ENCODE results near the gene CADM1.

CADM1 gene

GRCh38 chr11:115183830-115184229 lies 320.4 kb downstream of the CADM1 start:
- Histone ChIP-seq H3K27ac (no peak overlapping the region), H2AFZ (ENCODE audit: low read depth) (no peak overlapping the region), H3K4me1 (ENCODE audit: low read depth, poor library complexity, severe bottlenecking) (no peaks in the 10 kb centered on the region), H3K9ac (no peak overlapping the region), H3K27me3 (ENCODE audit: insufficient read depth, low read depth) (no peaks in the 10 kb centered on the region), H3K4me3 (IDR thresholded peaks at IDR 0.05; ENCODE audit: insufficient read depth, low read depth, low read length) (no peak overlapping the region), H3K79me2 (ENCODE audit: insufficient read depth, low read depth) (no peaks in the 10 kb centered on the region), H4K20me1 (ENCODE audit: insufficient read depth) (no peaks in the 10 kb centered on the region), H3K36me3 (ENCODE audit: insufficient read depth) (no peaks in the 10 kb centered on the region), H3K4me2 (no peak overlapping the region)
- TF ChIP-seq CTCF (conservative IDR thresholded peaks at IDR 0.05; ENCODE audit: low read depth, low read length) = no peak

- Histone ChIP-seq H4K20me1 (ENCODE audit: insufficient read depth) (no peaks in the 10 kb centered on the region), H2AFZ (ENCODE audit: low read depth) (no peak overlapping the region), H3K4me2 (no peak overlapping the region), H3K9ac (no peak overlapping the region), H3K27me3 (ENCODE audit: insufficient read depth, low read depth) (no peaks in the 10 kb centered on the region), H3K36me3 (ENCODE audit: insufficient read depth) (no peaks in the 10 kb centered on the region), H3K4me3 (IDR thresholded peaks at IDR 0.05; ENCODE audit: insufficient read depth, low read depth, low read length) (no peak overlapping the region), H3K27ac (no peak overlapping the region), H3K4me1 (ENCODE audit: low read depth, poor library complexity, severe bottlenecking) (no peaks in the 10 kb centered on the region), H3K79me2 (ENCODE audit: insufficient read depth, low read depth) (no peaks in the 10 kb centered on the region)
- no peak for TF ChIP-seq CTCF (conservative IDR thresholded peaks at IDR 0.05; ENCODE audit: low read depth, low read length)
These were observed 321.1 kb downstream of the CADM1 start for GRCh38 chr11:115183136-115183535.

GRCh38 chr11:115182282-115182955 lies 321.8 kb downstream of the CADM1 start:
- H3K9ac ChIP-seq = no peak overlapping the region
- H3K79me2 ChIP-seq (ENCODE audit: insufficient read depth, low read depth) = no peaks in the 10 kb centered on the region
- H4K20me1 ChIP-seq (ENCODE audit: insufficient read depth) = no peaks in the 10 kb centered on the region
- H3K36me3 ChIP-seq (ENCODE audit: insufficient read depth) = no peaks in the 10 kb centered on the region
- H3K4me1 ChIP-seq (ENCODE audit: low read depth, poor library complexity, severe bottlenecking) = no peaks in the 10 kb centered on the region
- H3K27me3 ChIP-seq (ENCODE audit: insufficient read depth, low read depth) = no peaks in the 10 kb centered on the region
- no peak overlapping the region for H3K4me2 ChIP-seq
- H2AFZ ChIP-seq (ENCODE audit: low read depth) = no peak overlapping the region
- TF ChIP-seq CTCF (conservative IDR thresholded peaks at IDR 0.05; ENCODE audit: low read depth, low read length) = no peak
- no peak overlapping the region for H3K27ac ChIP-seq
- H3K4me3 ChIP-seq (IDR thresholded peaks at IDR 0.05; ENCODE audit: insufficient read depth, low read depth, low read length) = no peak overlapping the region

- TF ChIP-seq CTCF (conservative IDR thresholded peaks at IDR 0.05; ENCODE audit: low read depth, low read length) = no peak
- Histone ChIP-seq H3K4me1 (ENCODE audit: low read depth, poor library complexity, severe bottlenecking) (no peaks in the 10 kb centered on the region), H3K9ac (no peak overlapping the region), H2AFZ (ENCODE audit: low read depth) (no peak overlapping the region), H3K4me2 (no peak overlapping the region), H3K36me3 (ENCODE audit: insufficient read depth) (no peaks in the 10 kb centered on the region), H4K20me1 (ENCODE audit: insufficient read depth) (no peaks in the 10 kb centered on the region), H3K27ac (no peak overlapping the region), H3K79me2 (ENCODE audit: insufficient read depth, low read depth) (no peaks in the 10 kb centered on the region), H3K4me3 (IDR thresholded peaks at IDR 0.05; ENCODE audit: insufficient read depth, low read depth, low read length) (no peak overlapping the region), H3K27me3 (ENCODE audit: insufficient read depth, low read depth) (no peaks in the 10 kb centered on the region)
These were observed 322.7 kb downstream of the CADM1 start for GRCh38 chr11:115181538-115181937.
